ENCODE measurements around the gene MYO1B. TPM values are rescaled to one million over a fixed set of nuclear protein-coding genes. Genes with fewer than 3 reads are reported as not detected.

Gene MYO1B
- total RNA-seq, 1 experiment from 2014 or later, result 43.2 TPM

DNA sequence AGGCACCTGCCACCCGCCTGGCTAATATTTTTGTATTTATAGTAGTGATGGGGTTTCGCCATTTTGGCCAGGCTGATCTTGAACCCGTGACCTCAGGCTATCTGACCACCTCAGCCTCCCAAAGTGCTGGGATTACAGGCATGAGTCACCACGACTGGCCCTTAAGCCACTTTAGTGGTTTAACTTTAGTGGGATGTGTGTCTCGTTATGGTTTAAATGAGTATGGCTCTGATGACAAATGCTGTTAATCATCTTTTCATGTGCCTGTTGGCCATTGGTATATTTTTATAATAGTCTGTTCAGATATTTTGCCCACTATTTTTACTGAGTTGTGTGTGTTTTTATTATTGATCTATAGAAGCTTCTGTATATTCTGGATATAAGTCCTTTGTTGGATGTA, 205.9 kb downstream of the MYO1B start:
- Histone ChIP-seq H3K56ac (ENCODE audit: insufficient read length, low read depth, low read length) (no peak overlapping the region), H3K14ac (ENCODE audit: insufficient read depth, low read length) (no peak overlapping the region), H3K18ac (ENCODE audit: insufficient read length, low read depth, low read length) (no peak overlapping the region), H3K4me2 (ENCODE audit: insufficient read depth, insufficient read length, low read length) (no peak overlapping the region), H3K4ac (ENCODE audit: low read depth, low read length) (no peak overlapping the region), H2BK120ac (ENCODE audit: low read depth, low read length, poor library complexity, severe bottlenecking) (no peak overlapping the region), H3K27ac (ENCODE audit: insufficient read length, low read depth, low read length) (no peak overlapping the region), H2BK12ac (ENCODE audit: insufficient read length, low read depth, low read length) (no peak overlapping the region), H3K79me1 (ENCODE audit: insufficient read depth, low read depth, low read length, poor library complexity, severe bottlenecking) (no peaks in the 10 kb centered on the region), H2AFZ (ENCODE audit: low read length) (no peak overlapping the region), H2BK15ac (ENCODE audit: low read depth, low read length) (no peak overlapping the region), H4K91ac (ENCODE audit: insufficient read length, low read depth, low read length) (no peak overlapping the region), H2BK5ac (ENCODE audit: insufficient read length, low read length) (no peak overlapping the region), H3K23me2 (ENCODE audit: insufficient read length, low read depth, low read length, poor library complexity, severe bottlenecking) (no peaks in the 10 kb centered on the region), H3K23ac (ENCODE audit: insufficient read length, low read depth, low read length) (no peak overlapping the region), H3K4me1 (ENCODE audit: insufficient read depth, low read length) (no peaks in the 10 kb centered on the region), H3K9ac (ENCODE audit: extremely low read depth, insufficient read length, low read length) (no peak overlapping the region), H4K5ac (ENCODE audit: insufficient read length, low read depth, low read length) (no peak overlapping the region), H2AK5ac (ENCODE audit: insufficient read length, low read length) (no peak overlapping the region), H3K27me3 (ENCODE audit: insufficient read depth, low read length) (no peaks in the 10 kb centered on the region), H3T11ph (ENCODE audit: low read length) (no peak overlapping the region), H3K9me3 (ENCODE audit: control insufficient read depth, low read depth, low read length) (peaks cover 5% of the 10 kb centered on the region), H4K20me1 (ENCODE audit: control insufficient read depth, insufficient read depth, insufficient read length) (no peaks in the 10 kb centered on the region), H2BK20ac (ENCODE audit: low read depth, low read length, poor library complexity, severe bottlenecking) (no peak overlapping the region), H3K79me2 (ENCODE audit: insufficient read depth, low read length) (no peaks in the 10 kb centered on the region), H4K8ac (replicated peaks; ENCODE audit: insufficient read length, low read depth, low read length) (no peak overlapping the region)
- no CpG with 5 or more reads among the region's 5 CpGs for WGBS (ENCODE audit: extremely low coverage, insufficient read length, low lambda C conversion rate)
- no peak for DNase-seq
- H3K4me1 Mint-ChIP-seq, result no peaks in the 10 kb centered on the region
- peaks cover 17 to 22% of the 10 kb centered on the region in 2 experiments for H3K9me3 Mint-ChIP-seq
- no peaks in the 10 kb centered on the region for H3K27me3 Mint-ChIP-seq (ENCODE audit: low read depth)
- H3K27ac Mint-ChIP-seq, result no peak overlapping the region
- peaks cover 5 to 14% (median 10%) of the 10 kb centered on the region in 3 experiments; a peak in 6 of 7 replicates for H3K36me3 Mint-ChIP-seq (ENCODE audit: insufficient read depth in 1 of 3, low read depth in 3 of 3)
- H3K4me3 Mint-ChIP-seq, result no peak overlapping the region
- TF ChIP-seq, protein P1, sequence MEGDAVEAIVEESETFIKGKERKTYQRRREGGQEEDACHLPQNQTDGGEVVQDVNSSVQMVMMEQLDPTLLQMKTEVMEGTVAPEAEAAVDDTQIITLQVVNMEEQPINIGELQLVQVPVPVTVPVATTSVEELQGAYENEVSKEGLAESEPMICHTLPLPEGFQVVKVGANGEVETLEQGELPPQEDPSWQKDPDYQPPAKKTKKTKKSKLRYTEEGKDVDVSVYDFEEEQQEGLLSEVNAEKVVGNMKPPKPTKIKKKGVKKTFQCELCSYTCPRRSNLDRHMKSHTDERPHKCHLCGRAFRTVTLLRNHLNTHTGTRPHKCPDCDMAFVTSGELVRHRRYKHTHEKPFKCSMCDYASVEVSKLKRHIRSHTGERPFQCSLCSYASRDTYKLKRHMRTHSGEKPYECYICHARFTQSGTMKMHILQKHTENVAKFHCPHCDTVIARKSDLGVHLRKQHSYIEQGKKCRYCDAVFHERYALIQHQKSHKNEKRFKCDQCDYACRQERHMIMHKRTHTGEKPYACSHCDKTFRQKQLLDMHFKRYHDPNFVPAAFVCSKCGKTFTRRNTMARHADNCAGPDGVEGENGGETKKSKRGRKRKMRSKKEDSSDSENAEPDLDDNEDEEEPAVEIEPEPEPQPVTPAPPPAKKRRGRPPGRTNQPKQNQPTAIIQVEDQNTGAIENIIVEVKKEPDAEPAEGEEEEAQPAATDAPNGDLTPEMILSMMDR (conservative IDR thresholded peaks at IDR 0.05), result no peak

All from H9 (cell line).